Sigmoid colon (tissue), 7 donors: Measurements from ENCODE around the gene LRRFIP1. TPM values are rescaled to one million over a fixed set of nuclear protein-coding genes. Genes with fewer than 3 reads are reported as not detected.

Source experiments
- DNase-seq: peaks from one replicate; pipeline ENCODE4 v3.0.0-alpha.2; 2019
- H3K27ac ChIP-seq, 4 donors: fragments of 200-600 bp; sonication (generic); one replicate each; pipeline ENCODE4 v1.5.1; 2016 to 2019; ENCODE audit warnings: mild to moderate bottlenecking in 1 of 4
- H3K27me3 ChIP-seq, 3 donors: fragments of 200-600 bp; sonication (generic); one replicate each; pipeline ENCODE4 v1.5.1; 2019; ENCODE audit warnings: mild to moderate bottlenecking in 1 of 3
- H3K36me3 ChIP-seq, 4 donors: fragments of 200-600 bp; sonication (generic); one replicate each; pipeline ENCODE4 v1.5.1; 2016 to 2019
- H3K4me1 ChIP-seq, 4 donors: fragments of 200-600 bp; sonication (generic); one replicate each; pipeline ENCODE4 v1.5.1; 2017 to 2019
- H3K4me3 ChIP-seq, 4 donors: fragments of 200-600 bp; sonication (generic); one replicate each; pipeline ENCODE4 v1.5.1; 2017 to 2019; ENCODE audit warnings: mild to moderate bottlenecking in 2 of 4, moderate library complexity in 1 of 4
- H3K9me3 ChIP-seq, 4 donors: fragments of 200-600 bp in 3 of 4; sonication (generic) in 3 of 4; one replicate each; pipeline versions ENCODE4 v1.5.1 to v1.6.1; 2013 to 2019
- EP300 ChIP-seq, 4 donors: sonication (generic); formaldehyde crosslinking; IDR thresholded peaks; one replicate each; pipeline ENCODE4 v1.6.1; 2017; ENCODE audit warnings: antibody characterized with exemption in 4 of 4
- POLR2A ChIP-seq, 2 donors: fragments of 450-650 bp; IDR thresholded peaks; one replicate each; pipeline ENCODE4 v1.6.1; 2016; ENCODE audit warnings: antibody characterized with exemption in 2 of 2, mild to moderate bottlenecking in 2 of 2, moderate library complexity in 2 of 2
- POLR2AphosphoS5 ChIP-seq, 4 donors: sonication (generic); formaldehyde crosslinking; IDR thresholded peaks; one replicate each; pipeline ENCODE4 v1.6.1; 2017; ENCODE audit warnings: antibody characterized with exemption in 4 of 4
- WGBS, 2 donors: extraction: QIAGEN DNeasy Blood & Tissue Kit; methylation state at CpG; one replicate each; pipeline ENCODE4 v1.1.7; 2013; 5-methylcytosine and 5-hydroxymethylcytosine counted together
- intact Hi-C: fragments of 100-400 bp; cut with DNase I; formaldehyde crosslinking; loops from one replicate; pipeline ENCODE4 v1.15.1; 2023
- polyA plus RNA-seq, 3 donors: library from polyadenylated mRNA; stranded (reverse); fragments of 200-250 nt; gene quantifications; one replicate each; pipeline ENCODE4 v1.2.3, GENCODE V29; 2013
- total RNA-seq, 4 donors: library from RNA; depleted of rRNA; stranded (reverse); fragments of >200 nt; gene quantifications; one replicate each; pipeline ENCODE4 v1.1.0, GENCODE V29; 2016
- TF ChIP-seq, protein P1 (sequence below), 4 experiments: fragments of 450-650 bp in 3 of 4; fragments of 200-600 bp in 1 of 4; IDR thresholded peaks; one replicate each; pipeline ENCODE4 v1.5.1; 2016 to 2019; ENCODE audit warnings: antibody characterized with exemption in 4 of 4, mild to moderate bottlenecking in 3 of 4, moderate library complexity in 2 of 4
- donor health status: healthy with polysubstance abuse.
- donor health status: Bipolar disorder and iron deficiency.
- donor health status: healthy.

The LRRFIP1 gene
- total and polyA plus RNA-seq, 7 donors: 42.0 to 185 (median 112) TPM

DNA sequence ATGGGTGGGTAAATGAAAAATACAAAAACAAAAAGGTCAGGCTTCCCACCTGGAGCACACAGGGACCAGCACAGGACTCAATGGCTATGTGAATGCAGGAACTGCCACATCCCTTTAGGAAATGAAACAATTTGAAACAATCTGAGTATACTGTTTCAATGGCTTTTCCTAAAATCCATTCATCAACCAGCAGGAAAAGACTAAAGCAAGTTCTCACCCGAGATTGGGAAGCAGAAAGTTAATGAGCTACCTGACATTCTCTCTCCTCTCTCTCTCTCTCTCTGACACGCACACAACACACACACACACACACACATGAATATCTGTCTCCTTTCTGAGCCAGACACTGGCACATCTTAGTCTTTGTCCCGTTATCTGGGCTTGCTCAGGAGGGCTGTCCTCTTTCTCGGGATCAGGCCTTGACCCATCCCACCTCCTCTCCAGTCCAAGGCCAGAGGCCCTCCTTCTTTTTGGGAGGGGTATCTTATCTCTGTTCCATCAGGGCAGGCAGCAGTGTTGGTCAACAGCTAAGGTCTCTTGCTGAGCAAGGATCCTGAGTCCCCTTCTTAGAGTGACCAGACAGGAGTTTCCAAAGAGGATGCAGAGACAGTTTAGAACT lies 11.6 kb upstream of the LRRFIP1 start:
- H3K36me3 ChIP-seq: no peaks in the 10 kb centered on the region
- WGBS, 2 donors: 36 to 72% methylated on average over 4 of the region's 4 CpGs
- H3K4me1 ChIP-seq: peaks cover 0 to 55% (median 39%) of the 10 kb centered on the region in 4 donors
- TF ChIP-seq POLR2A (IDR thresholded peaks at IDR 0.05): no peak
- TF ChIP-seq EP300 (IDR thresholded peaks at IDR 0.05): no peak
- TF ChIP-seq, protein P1, sequence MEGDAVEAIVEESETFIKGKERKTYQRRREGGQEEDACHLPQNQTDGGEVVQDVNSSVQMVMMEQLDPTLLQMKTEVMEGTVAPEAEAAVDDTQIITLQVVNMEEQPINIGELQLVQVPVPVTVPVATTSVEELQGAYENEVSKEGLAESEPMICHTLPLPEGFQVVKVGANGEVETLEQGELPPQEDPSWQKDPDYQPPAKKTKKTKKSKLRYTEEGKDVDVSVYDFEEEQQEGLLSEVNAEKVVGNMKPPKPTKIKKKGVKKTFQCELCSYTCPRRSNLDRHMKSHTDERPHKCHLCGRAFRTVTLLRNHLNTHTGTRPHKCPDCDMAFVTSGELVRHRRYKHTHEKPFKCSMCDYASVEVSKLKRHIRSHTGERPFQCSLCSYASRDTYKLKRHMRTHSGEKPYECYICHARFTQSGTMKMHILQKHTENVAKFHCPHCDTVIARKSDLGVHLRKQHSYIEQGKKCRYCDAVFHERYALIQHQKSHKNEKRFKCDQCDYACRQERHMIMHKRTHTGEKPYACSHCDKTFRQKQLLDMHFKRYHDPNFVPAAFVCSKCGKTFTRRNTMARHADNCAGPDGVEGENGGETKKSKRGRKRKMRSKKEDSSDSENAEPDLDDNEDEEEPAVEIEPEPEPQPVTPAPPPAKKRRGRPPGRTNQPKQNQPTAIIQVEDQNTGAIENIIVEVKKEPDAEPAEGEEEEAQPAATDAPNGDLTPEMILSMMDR (IDR thresholded peaks at IDR 0.05): no peak
- H3K4me3 ChIP-seq: no peak overlapping the region
- H3K9me3 ChIP-seq: no peaks in the 10 kb centered on the region
- H3K27ac ChIP-seq: peak overlapping the region; percentile 75 to 92 (median 82)
- H3K27me3 ChIP-seq: no peaks in the 10 kb centered on the region
- DNase-seq: no peak
- intact Hi-C loops: no loop called here

DNA sequence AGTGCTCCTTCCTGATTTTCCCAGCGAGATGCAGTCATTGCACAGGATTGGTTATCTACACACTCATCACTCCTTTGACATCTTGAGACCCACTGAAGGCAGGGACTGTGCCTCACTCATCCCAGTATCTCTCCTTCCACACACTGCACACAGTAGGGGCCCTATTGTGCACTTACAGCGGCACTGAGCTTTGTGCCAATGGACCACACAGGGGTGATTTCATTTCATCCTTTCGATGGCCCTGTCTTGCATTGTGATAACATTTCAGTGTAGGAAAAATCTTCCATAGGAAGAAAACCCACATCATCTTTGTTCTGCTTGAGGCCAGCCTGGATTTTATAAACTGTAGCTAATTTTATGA lies 11.0 kb upstream of the LRRFIP1 start:
- intact Hi-C loops: no loop called here
- Histone ChIP-seq H3K4me1 (peaks cover 0 to 55% (median 39%) of the 10 kb centered on the region in 4 donors), H3K36me3 (no peaks in the 10 kb centered on the region), H3K27ac (peak overlapping the region; percentile 75 to 92 (median 82)), H3K9me3 (no peaks in the 10 kb centered on the region), H3K4me3 (no peak overlapping the region), H3K27me3 (no peaks in the 10 kb centered on the region)
- WGBS, 2 donors: 62 to 78% methylated on average over 3 of the region's 3 CpGs
- DNase-seq: no peak
- no peak for TF ChIP-seq POLR2AphosphoS5 (IDR thresholded peaks at IDR 0.05)
- TF ChIP-seq POLR2A (IDR thresholded peaks at IDR 0.05): no peak
- TF ChIP-seq EP300 (IDR thresholded peaks at IDR 0.05): no peak
- TF ChIP-seq, protein P1 (IDR thresholded peaks at IDR 0.05): no peak

DNA sequence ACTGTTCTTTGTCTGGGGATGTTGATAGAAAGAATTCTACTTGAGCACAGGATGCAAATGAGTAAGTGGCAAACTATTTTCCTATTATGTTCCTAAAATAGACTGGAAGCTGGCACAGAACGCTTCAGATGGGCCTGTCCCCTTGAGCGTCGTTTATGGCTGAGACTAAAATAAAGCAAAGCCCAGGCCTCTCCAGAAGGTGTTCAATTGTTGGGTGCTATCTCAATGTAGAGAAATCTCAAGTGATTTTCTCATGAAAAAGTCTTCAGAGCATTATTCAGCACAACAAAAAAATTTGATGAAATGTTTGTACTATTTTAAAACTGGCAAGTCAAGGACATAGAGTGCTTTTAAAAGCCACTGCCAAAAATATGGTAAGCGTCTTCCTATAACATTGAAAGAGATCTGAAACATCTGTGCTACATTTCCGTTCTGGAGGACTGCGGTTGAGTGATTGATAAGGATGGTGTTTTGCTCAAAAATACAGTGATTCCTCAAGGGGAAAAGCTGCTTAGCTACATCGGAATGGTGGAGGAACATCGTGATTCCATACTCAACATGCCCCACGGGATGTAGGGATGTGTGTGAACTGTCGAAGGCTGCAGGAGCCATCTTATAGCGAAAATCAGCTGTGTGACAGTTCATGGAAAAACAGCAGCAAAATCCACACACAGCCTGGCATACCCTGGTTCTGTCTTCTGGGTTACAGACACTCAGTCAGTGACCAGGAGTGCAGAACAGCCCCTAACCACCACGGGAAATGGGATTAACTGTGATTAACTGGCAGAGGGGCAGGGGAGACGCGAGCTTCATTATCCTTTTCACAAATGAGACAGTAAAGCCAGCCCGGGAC lies 10.4 kb upstream of the LRRFIP1 start:
- no peaks in the 10 kb centered on the region for H3K36me3 ChIP-seq
- peaks cover 0 to 55% (median 39%) of the 10 kb centered on the region in 4 donors for H3K4me1 ChIP-seq
- H3K27me3 ChIP-seq: no peaks in the 10 kb centered on the region
- H3K9me3 ChIP-seq: no peaks in the 10 kb centered on the region
- WGBS, 2 donors: 39 to 75% methylated on average over 15 of the region's 15 CpGs
- intact Hi-C loops: no loop called here
- no peak for DNase-seq
- H3K4me3 ChIP-seq: no peak overlapping the region
- TF ChIP-seq POLR2AphosphoS5 (IDR thresholded peaks at IDR 0.05): peak; percentile 40 to 87 (median 76)
- TF ChIP-seq, protein P1 (IDR thresholded peaks at IDR 0.05): no peak
- peak in 3 of 4 donors; percentile 35 to 89 (median 64) for TF ChIP-seq EP300 (IDR thresholded peaks at IDR 0.05)
- peak overlapping the region; percentile 75 to 92 (median 82) for H3K27ac ChIP-seq

DNA sequence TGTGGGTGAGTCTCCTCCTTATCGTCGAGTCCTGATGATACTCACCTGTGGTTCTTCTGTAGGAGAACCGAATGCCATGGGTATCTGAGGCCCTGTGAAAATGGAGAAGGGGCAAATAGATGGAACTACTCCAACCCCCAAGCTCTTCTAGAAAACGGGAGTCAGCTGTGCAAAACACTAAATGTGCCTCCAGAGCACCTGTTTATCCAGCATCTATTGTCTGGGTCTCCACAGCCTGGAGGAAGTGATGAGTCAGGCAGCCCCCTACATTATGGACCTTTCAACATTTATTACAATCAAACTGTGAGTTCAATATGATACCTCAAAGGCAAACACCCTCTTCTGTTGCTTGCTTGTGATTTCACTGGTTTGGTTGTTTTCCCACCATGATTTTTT lies 9.8 kb upstream of the LRRFIP1 start:
- H3K27ac ChIP-seq: peak overlapping the region; percentile 75 to 92 (median 82)
- H3K4me1 ChIP-seq: peaks cover 0 to 55% (median 39%) of the 10 kb centered on the region in 4 donors
- H3K27me3 ChIP-seq: no peaks in the 10 kb centered on the region
- intact Hi-C loops: no loop called here
- DNase-seq: no peak
- no peaks in the 10 kb centered on the region for H3K9me3 ChIP-seq
- TF ChIP-seq POLR2A (IDR thresholded peaks at IDR 0.05) (no peak), POLR2AphosphoS5 (IDR thresholded peaks at IDR 0.05) (no peak), EP300 (IDR thresholded peaks at IDR 0.05) (no peak)
- TF ChIP-seq, protein P1 (IDR thresholded peaks at IDR 0.05): no peak
- no peaks in the 10 kb centered on the region for H3K36me3 ChIP-seq
- no peak overlapping the region for H3K4me3 ChIP-seq
- WGBS, 2 donors: 39 to 64% methylated on average over 4 of the region's 4 CpGs
